GM19452 (cell line): ENCODE results near the gene PHYHIPL.

Experiments
- ATAC-seq: cut with Tn5 transposase; IDR thresholded peaks from one replicate; pipeline ENCODE4 v1.9.1; 2021; ENCODE audit not compliant: unreplicated experiment

PHYHIPL gene

DNA sequence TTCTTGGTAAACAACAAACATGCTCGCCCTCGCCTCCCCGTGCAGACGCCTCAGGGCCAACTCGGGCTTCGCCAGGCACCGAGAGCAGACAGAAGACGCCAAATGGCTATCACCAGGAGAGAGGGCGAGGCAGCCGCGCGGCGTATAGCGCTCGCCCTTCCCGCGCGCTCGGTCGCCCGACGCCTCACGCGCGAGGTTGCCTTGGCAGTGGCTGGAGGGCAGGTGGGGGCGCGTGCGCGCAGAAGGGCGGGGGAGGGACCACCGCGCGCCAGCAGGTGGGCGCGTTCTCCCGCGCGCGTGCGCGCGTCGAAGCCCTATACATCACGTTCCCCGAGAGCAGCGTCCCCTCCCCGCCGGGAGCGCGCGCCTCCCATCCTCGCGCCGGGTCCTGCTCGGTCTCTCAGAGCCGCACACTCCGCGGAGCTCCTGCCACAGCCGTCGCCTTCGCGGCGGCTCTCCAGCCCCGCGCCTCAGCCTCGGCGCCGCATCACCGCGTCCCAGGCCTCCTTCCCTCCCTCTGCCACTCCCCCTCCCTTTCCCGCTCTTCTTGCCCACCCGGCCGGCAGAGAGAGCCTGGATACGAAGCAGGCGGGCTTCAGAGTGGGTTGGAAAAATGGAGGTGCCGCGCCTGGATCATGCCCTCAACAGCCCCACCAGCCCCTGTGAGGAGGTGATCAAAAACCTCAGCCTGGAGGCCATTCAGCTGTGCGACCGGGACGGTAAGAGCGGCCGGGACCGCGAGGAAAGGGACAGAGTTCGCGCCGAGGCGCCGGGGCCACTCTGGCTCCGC lies at the start of gene PHYHIPL:
Gene PHYHIPL, plus strand, starts transcription at position 403 of the 790 bp plus-strand sequence. Its CDS starts 211 bp downstream, at position 614.
- no peak for ATAC-seq

GRCh38 chr10:59126991-59127390 lies 49.5 kb upstream of the PHYHIPL start:
- ATAC-seq: no peak

GRCh38 chr10:59127991-59128390 lies 48.5 kb upstream of the PHYHIPL start:
- ATAC-seq: no peak

- ATAC-seq: no peak
Observed at GRCh38 chr10:59129867-59130266, 46.6 kb upstream of the PHYHIPL start.

- no peak for ATAC-seq
Observed at GRCh38 chr10:59131666-59132065, 44.8 kb upstream of the PHYHIPL start.

DNA sequence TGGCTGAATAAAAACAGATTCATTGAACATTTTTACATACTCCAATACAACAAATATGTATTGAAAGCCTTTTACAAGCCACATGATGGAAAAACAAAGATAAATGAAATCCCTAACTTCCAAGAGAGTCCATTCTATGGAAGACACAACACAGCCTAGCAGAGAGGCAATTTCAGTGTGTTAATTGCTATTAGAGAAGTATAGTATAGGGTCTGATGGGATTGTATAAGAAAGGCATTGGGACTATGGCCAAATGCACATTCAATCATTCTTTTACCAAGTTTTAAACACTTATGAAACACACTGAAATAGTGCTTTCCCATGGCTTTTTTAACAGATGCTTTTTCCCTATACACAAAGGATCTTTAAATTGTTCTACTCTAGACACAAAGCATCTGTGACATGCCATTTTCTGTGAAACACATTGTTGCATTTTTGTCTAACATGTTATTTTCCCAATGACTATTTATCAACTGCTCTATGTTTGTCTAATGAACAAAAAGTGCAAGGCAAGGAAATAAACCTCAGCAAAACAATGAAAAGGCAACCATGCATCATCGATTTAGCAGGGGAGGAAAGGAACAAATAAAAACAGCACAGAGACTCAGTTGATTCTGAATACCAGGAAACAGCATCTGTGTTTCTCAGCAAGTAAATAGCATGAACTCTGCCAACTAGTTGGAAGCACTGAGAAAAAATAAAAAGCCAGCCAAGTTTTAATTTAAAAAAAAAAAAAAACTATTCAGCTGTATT lies 42.4 kb upstream of the PHYHIPL start:
- ATAC-seq: no peak

- no peak for ATAC-seq
Observed at GRCh38 chr10:59134785-59135184, 41.7 kb upstream of the PHYHIPL start.

GRCh38 chr10:59135275-59135674 lies 41.2 kb upstream of the PHYHIPL start:
- ATAC-seq: no peak

DNA sequence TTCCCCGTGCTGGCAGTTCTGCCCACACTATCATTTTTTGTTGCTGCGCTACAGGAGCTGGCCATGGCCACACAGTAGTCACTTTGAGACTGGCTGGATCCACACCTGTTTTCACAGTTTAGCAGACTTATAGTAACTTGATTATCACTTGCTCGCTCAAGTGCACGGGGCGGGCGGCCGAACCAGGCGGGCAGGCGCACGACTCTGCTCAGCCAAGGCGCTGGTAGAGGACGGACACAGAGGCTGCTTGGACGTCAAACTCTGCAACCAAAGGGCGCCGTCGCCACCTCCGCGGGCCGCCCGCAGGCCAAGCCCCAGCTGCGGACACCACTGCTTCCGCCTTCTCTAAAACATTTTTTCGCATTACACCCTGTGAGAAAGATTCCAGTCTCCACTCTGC lies 38.4 kb upstream of the PHYHIPL start:
- ATAC-seq: no peak

DNA sequence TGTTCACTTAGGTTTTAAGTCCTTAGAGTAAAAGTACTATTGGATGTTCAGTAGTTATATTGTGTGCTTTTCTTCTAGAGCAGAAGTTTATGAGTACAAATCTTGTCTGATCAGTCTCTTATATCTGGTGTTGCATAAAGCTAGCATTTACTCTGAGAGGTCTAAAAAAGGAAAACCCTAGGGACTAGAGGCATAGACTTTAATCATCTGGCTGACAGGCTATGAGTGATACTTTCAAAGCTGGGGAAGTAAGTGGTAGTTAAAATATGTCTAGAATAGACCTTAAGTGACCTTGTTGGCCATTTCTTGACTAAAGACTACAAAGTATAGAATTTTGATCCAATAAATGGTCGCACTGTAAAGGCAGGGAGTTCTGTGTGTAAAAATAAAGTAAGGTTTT lies 32.9 kb upstream of the PHYHIPL start:
- ATAC-seq: no peak

DNA sequence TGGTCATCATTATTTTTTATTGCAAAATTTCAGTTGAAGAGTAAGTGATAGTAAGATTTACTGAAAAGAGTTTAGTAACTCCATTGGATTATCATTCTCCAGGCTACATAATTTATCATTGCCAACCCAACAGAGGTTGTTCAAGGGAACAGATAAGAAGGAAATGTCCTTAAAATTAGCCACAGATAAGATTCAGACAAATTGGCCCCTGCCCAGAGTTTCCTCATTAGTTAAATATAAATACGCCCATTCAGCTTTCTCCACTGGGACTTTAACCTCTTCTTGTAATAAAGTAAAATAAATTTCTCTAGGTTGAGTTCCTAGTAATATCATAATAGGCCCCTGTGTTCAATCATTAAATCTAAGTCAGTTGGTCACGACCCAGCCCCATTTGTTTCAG lies 27.7 kb upstream of the PHYHIPL start:
- no peak for ATAC-seq

- ATAC-seq: no peak
Observed at GRCh38 chr10:59155556-59155955, 20.9 kb upstream of the PHYHIPL start.

- ATAC-seq: no peak
Observed at GRCh38 chr10:59167512-59167911, 8.9 kb upstream of the PHYHIPL start.

DNA sequence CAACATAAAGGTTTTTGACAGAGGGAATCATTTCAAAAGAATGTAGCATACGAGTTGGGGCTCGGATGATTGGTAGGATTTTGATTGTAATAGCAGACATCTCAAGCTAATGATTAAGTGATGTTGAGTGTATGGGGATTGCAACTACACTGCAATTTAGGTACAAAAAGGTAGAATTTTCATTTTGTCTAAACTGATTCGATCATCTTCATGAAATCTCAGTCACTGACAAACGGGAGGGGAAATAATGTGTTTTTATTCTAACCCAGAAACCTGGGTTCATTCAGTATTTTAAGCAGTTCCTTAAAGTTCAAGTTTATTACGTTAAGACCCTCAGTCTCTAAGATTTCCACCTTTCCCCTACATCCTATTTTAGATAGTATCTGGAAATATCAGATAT lies 3.9 kb upstream of the PHYHIPL start:
- ATAC-seq: no peak

- no peak for ATAC-seq
Observed at GRCh38 chr10:59173414-59173813, 3.0 kb upstream of the PHYHIPL start.

DNA sequence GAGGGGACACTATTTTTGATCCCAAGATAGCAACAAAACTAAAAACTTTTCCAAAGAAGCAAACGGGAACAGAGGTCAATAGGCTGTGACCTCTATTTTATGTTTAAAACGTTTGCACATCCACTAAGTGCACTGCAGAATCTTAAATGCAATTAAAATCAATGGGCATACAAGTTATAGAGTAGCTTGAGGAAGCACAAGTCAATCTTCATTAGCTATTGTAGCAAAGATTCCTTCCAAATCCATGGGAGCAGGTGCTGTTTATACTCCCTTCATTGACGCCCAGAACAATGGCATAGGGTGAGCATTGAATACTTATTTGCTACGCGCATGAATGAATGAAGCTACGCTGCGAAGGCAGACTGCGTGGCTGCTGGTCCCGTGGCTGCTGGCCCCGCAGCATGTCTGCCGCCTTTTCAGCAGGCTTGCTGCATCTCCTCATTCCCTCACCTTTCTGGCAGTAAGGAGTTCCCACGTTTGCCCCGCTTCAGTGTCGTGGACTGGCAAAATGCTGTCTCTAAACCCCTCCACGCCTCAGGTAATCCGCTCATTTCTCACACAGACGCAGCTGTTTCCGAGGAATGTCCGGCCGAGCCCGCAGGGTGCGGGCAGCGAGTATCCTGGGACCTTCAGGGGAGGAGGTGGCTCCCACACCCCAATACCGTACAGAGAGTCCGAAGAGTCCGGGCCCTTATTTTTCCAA lies 754 bp upstream of the PHYHIPL start:
- ATAC-seq: no peak

DNA sequence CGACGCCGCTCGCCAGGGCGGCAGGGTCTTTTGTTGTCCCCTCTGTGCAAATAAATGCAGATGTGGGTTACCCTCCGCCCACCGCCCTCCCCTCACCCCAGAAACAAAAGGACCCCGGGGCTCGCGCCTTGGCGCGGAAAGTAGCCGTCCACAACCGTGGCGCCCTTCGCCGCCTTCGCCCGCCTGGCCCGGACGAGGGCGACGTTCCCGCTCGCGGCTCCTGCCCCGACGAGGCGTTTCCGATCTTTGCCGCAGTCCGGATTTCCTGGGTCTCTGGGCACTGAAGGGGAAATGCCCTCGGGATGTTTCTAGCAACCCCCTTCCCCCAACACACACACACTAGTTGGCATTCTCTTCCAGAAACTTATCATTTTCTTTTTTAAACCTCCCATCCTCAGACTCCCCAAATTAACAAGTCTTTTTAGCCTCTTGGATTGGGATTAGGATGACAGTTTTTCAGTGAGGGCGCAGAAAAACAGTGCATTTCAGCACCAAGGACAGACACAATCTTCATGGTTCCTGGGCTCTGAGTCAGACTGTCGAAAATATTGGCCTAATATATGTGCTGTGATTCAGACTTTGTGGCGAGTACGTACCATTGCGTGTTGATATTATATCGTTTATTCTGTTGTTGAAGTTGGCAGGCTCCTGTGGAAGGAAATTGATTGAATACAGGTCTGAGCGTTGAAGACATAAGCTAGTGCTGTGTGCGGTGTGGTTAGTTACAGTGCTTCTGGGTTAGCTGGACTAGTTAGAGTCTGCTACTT lies 771 bp downstream of the PHYHIPL start:
- ATAC-seq: no peak

DNA sequence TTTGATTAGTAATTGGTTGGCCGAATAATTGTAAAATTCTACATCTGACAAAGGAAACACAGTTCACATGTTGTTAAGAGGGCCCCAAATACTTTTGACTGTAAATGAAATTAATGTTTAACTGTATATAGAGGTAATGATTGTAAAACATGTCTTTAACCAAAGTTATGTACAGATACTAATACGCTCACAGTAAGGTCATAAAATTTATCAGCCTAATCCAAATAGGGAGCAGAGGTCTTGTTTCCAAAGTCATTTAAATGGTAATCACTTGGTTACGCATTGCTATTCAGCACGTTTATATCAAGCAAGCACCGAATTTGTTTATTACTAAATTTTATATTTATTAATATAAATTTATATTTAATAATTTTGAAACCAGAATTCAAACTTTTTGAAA lies 1.4 kb downstream of the PHYHIPL start:
- no peak for ATAC-seq

DNA sequence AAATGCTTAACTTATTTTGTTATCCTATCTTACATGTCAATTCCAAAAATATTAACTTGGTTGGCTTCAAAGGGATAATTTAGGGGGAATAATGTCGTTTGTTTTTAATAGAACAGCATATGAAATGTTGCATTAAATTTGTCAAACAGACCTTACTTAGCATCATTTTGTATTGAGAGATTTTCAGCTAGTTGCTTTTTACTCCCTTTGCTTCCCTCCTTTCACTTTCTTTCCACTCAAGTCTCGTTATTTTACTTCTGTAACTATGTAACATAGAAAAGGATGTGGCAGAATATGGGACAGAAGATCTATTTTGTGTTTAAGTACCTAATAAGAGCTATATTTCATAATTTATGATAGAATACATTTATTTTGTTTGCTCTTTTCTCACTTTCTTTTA lies 2.6 kb downstream of the PHYHIPL start:
- ATAC-seq: no peak

DNA sequence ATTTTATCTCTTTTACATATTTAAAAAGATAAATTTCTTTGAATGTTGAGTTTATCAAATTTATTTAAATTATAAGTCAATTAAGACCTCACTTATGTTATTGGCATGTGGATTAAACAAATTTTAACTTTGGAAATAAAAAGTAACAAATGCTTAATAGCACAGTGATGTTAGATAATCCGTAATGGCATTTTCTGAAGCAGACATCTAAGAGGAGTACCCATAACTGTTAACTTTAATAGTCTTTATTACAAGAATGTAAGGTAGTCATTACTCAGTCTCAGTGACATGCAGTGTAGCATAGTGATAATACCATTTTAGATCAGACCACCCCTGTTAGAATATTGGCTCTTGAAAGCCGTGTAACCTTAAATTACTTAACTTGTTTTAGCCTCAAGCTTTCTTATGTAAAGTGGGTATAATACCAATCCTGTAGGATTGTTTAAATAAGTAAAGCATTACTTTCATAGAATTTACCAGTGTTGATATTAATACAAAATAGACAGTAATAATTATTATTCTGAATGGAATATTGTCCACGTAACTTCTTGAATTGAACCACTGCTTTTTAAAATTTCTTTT lies 4.3 kb downstream of the PHYHIPL start:
- ATAC-seq: no peak

DNA sequence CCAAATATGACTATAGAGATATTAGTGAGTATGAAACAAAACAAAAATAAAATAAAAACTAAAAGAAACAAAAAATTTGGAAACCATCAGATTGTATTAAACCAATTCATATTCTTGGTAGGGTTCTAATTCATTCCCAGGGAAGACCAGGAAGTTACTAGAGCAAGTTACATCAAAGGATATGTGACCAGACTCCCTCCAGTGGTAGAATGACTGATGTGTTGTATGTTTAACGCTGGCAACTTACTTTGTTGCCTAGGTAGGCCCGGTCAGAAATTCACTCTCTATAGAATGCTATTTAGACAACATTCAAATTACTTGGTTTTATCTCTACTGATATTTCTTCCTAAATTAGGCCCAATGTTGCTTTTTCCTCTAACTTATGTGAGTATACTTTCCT lies 5.2 kb downstream of the PHYHIPL start:
- no peak for ATAC-seq
